ENCODE measurements around the gene RNF111.

The RNF111 gene

DNA sequence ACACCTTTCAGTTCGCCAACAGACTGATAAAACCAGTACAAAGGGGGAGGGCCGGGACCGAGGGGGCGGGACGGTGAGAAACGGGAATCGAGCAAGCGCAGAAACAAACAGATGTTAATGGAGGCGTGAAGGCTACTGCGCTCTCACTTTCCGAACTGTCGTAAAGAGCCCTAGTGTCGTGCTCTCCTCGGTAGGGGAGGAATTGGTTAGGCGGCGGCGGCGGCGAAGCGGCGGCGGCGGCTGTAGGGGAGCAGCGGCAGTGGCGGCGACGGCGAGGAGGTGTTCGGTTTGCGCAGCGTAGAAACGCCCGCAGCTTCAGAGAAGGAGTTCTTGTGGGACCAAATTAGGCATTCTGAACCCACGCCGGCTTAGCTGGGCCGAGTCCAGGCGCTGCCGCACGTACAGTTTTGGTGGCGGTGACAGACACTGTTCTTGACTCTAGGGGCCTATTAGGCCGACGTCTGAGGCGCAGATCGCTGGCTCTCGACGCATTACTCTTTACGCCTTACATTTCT is at the start of gene RNF111:
Gene RNF111 (plus strand): TSS at position 173 of the 515 bp plus-strand sequence. CDS start 43,160 bp downstream, outside the sequence.
- peak within 1 kb of the TSS; percentile 94 for H3K4me3 ChIP-seq (ENCODE audit: low read length)
- DNase-seq (ENCODE audit: low read depth) = peak; percentile 96
- TF ChIP-seq, protein P1, sequence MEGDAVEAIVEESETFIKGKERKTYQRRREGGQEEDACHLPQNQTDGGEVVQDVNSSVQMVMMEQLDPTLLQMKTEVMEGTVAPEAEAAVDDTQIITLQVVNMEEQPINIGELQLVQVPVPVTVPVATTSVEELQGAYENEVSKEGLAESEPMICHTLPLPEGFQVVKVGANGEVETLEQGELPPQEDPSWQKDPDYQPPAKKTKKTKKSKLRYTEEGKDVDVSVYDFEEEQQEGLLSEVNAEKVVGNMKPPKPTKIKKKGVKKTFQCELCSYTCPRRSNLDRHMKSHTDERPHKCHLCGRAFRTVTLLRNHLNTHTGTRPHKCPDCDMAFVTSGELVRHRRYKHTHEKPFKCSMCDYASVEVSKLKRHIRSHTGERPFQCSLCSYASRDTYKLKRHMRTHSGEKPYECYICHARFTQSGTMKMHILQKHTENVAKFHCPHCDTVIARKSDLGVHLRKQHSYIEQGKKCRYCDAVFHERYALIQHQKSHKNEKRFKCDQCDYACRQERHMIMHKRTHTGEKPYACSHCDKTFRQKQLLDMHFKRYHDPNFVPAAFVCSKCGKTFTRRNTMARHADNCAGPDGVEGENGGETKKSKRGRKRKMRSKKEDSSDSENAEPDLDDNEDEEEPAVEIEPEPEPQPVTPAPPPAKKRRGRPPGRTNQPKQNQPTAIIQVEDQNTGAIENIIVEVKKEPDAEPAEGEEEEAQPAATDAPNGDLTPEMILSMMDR (IDR thresholded peaks at IDR 0.05; ENCODE audit: insufficient read depth, low read depth, low read length, missing control alignments) = no peak

DNA sequence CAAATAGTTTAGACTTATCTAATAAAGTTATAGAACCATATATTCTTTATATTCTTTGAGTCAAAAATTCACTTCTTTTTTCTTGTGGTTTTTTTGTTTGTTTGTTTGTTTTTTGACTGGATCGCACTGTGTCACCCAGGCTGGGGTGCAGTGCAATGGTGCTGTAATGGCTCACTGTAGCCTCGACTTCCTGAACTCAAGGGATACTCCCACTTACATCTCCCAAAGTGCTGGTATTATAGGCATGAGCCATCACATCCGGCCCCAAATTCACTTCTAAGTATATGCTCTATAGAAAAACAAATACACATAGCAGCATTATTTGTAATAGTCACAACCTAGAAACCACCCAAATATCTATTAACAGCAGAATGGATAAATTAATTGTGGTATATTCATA is 40.3 kb upstream of the RNF111 start:
- TF ChIP-seq, protein P1 (IDR thresholded peaks at IDR 0.05; ENCODE audit: insufficient read depth, low read depth, low read length, missing control alignments) = no peak
- no peak overlapping the region for H3K4me3 ChIP-seq (ENCODE audit: low read length)
- no peak for DNase-seq (ENCODE audit: low read depth)

DNA sequence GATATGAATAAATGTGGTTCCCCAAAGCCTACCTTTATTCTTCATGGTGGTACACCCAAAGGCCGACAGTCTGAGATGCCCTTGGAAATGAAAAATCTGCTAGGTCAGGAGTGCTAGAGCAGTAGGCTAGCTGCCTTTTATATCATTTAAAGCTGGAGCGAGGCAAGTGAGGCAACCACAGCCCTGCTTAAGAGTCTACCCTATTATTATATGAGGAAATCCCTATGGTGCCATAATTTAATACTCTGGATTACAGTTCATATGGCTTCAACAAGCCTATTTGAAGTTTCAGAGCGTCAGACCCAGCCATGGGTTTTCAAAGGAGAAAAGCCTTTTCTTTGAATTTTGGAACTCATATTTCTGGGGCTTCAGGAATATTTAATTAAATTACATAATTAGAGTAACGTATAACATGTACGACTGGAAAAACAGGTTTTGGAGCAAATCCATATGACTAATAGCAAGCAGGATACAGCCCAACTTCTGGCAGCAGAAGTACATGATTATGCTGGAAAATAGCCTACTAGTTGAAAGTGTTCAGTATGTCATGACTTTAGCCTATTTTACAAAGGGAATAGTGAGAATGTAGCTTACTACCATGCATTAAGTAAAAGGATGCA is 36.0 kb upstream of the RNF111 start:
- H3K4me3 ChIP-seq (ENCODE audit: low read length) = peak overlapping the region; percentile 10
- peak; percentile 89 for DNase-seq (ENCODE audit: low read depth)
- TF ChIP-seq, protein P1 (IDR thresholded peaks at IDR 0.05; ENCODE audit: insufficient read depth, low read depth, low read length, missing control alignments) = no peak

DNA sequence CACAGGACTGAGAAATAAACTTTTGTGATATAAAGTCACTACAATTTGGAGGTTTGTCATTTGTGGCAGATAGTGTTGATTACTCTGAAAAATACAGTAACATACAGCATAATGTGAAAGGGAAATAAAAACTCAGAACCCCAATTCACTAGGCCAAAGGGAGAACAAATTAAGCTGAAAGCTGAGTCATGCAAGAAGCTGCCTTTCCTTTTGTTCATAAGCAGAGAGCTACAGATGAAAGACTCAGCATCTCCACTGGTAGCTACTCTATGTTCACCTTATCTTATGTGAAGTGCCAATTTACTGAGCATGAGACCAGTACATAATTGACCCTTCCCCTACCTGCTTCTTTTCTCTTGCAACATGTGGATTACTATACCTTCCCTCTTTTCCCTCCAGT is 34.7 kb upstream of the RNF111 start:
- TF ChIP-seq, protein P1 (IDR thresholded peaks at IDR 0.05; ENCODE audit: insufficient read depth, low read depth, low read length, missing control alignments) = no peak
- DNase-seq (ENCODE audit: low read depth) = peak; percentile 54
- no peak overlapping the region for H3K4me3 ChIP-seq (ENCODE audit: low read length)

DNA sequence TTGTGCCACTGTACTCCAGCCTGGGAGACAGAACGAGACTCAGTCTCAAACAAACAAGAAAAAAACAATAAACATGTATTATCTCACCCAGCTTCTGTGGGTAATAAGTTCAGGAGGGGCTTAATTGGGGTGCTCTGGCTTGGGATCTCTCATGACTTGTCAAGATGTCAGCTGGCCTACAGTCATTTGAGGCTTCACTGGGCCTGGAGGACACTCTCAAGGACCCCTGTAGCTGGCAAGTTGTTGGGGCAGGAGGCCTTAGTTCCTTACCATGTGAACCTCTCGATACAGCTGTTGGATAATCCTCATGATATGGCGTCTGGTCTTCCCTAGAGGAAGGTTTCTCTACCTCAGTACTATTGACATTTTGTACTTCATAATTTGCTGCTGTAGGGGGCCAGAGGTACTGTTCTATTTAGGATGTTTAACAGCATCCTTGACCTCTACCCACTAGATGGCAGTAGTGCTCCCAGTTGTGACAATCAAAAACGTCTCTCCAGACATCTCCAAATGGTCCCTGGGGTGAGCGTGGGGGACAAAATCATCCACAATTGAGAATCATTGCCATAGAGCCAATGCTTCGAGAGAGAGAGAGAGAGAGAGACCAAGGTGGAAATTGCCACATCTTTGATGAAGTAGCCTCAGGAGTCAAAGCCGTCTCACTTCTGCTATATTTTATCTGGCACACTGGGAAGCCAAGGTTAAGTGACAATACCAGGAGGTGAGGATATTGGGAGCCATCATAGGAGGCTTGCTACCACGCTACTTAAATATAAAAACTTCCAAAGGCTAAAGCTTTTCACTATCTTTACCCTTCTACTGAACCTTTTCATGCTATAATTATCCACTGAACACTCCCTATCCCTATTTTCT is 30.1 kb upstream of the RNF111 start:
- peak; percentile 71 for DNase-seq (ENCODE audit: low read depth)
- H3K4me3 ChIP-seq (ENCODE audit: low read length) = no peak overlapping the region
- TF ChIP-seq, protein P1 (IDR thresholded peaks at IDR 0.05; ENCODE audit: insufficient read depth, low read depth, low read length, missing control alignments) = peak; percentile 86

DNA sequence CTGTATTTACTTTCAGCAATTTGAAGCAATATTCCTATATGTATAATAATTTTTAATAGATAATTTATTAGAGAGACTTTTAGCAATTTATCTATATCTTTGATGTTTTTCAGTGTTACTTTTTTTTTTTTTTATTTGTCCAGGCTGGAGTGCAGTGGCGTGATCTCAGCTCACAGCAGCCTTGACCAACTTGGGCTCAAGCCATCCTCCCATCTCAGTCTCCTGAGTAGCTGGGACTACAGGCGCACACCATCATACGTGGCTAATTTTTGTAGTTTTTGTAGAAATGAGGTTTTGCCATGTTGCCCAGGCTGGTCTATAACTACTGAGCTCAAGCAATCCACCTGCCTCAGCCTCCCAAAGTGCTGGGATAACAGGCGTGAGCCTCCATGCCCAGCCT is 28.7 kb upstream of the RNF111 start:
- TF ChIP-seq, protein P1 (IDR thresholded peaks at IDR 0.05; ENCODE audit: insufficient read depth, low read depth, low read length, missing control alignments) = no peak
- DNase-seq (ENCODE audit: low read depth) = no peak
- no peak overlapping the region for H3K4me3 ChIP-seq (ENCODE audit: low read length)

Measured in epithelial cell of esophagus (primary cell).